Mesenchymal stem cell (in vitro differentiated cells and primary cell): Measurements from ENCODE around the gene CMTM7.

Experiments
- DNase-seq: peaks from one replicate; pipeline ENCODE4 v3.0.0-alpha.2; 2013
- H2AFZ ChIP-seq: one replicate; pipeline ENCODE4 v1.6.1; 2013; ENCODE audit warnings: low read depth, mild to moderate bottlenecking, control low read depth, inconsistent platforms, low read length, moderate library complexity
- H2AK5ac ChIP-seq: 2 replicates; pipeline ENCODE4 v1.6.1; 2013; ENCODE audit warnings: low read length, moderate library complexity, mild to moderate bottlenecking, inconsistent platforms; ENCODE audit not compliant: severe bottlenecking
- H2BK120ac ChIP-seq: one replicate; pipeline ENCODE4 v1.6.1; 2013; ENCODE audit warnings: low read depth, mild to moderate bottlenecking, inconsistent platforms, low read length, moderate library complexity
- H2BK12ac ChIP-seq, 2 experiments: one replicate each; pipeline ENCODE4 v1.6.1; 2013; ENCODE audit warnings: inconsistent platforms in 2 of 2, low read length in 2 of 2, mild to moderate bottlenecking in 2 of 2, moderate library complexity in 2 of 2, control low read depth in 1 of 2
- H2BK15ac ChIP-seq: one replicate; pipeline ENCODE4 v1.6.1; 2013; ENCODE audit warnings: mild to moderate bottlenecking, low read depth, inconsistent platforms; ENCODE audit not compliant: poor library complexity, severe bottlenecking
- H2BK5ac ChIP-seq: 2 replicates; pipeline ENCODE4 v1.6.1; 2013; ENCODE audit warnings: low read depth, mild to moderate bottlenecking, low read length, control low read depth, inconsistent platforms; ENCODE audit not compliant: poor library complexity, severe bottlenecking
- H3K14ac ChIP-seq, 2 experiments: one replicate each; pipeline ENCODE4 v1.6.1; 2013; ENCODE audit warnings: inconsistent platforms in 2 of 2, low read length in 2 of 2, control low read depth in 1 of 2, mild to moderate bottlenecking in 1 of 2, moderate library complexity in 1 of 2
- H3K18ac ChIP-seq, 2 experiments: one replicate each; pipeline ENCODE4 v1.6.1; 2013; ENCODE audit warnings: inconsistent platforms in 2 of 2, low read length in 2 of 2, control low read depth in 1 of 2, low read depth in 1 of 2, mild to moderate bottlenecking in 1 of 2
- H3K23ac ChIP-seq, 2 experiments: one replicate each; pipeline ENCODE4 v1.6.1; 2013; ENCODE audit warnings: inconsistent platforms in 2 of 2, low read length in 2 of 2, mild to moderate bottlenecking in 2 of 2, moderate library complexity in 2 of 2, control low read depth in 1 of 2
- H3K27ac ChIP-seq: 2 replicates; pipeline ENCODE4 v1.5.1; 2013; ENCODE audit warnings: mild to moderate bottlenecking, moderate library complexity, low read length, control low read depth, inconsistent platforms; ENCODE audit not compliant: poor library complexity, severe bottlenecking
- H3K27me3 ChIP-seq, 2 experiments: 2 replicates each; pipeline versions ENCODE4 v1.6.1 to v1.7.0; 2013; ENCODE audit warnings: low read length in 2 of 2, mild to moderate bottlenecking in 2 of 2, moderate library complexity in 2 of 2, control low read depth in 1 of 2, inconsistent platforms in 1 of 2; ENCODE audit not compliant: control insufficient read depth in 1 of 2, insufficient read depth in 1 of 2
- H3K36me3 ChIP-seq, 2 experiments: 2 replicates each; pipeline versions ENCODE4 v1.6.1 to v1.7.0; 2013; ENCODE audit warnings: low read length in 2 of 2, control low read depth in 1 of 2, inconsistent platforms in 1 of 2, low read depth in 1 of 2, mild to moderate bottlenecking in 1 of 2; ENCODE audit not compliant: insufficient read depth in 2 of 2, control insufficient read depth in 1 of 2
- H3K4ac ChIP-seq, 2 experiments: one replicate each; pipeline ENCODE4 v1.6.1; 2013; ENCODE audit warnings: inconsistent platforms in 2 of 2, low read length in 2 of 2, mild to moderate bottlenecking in 2 of 2, moderate library complexity in 2 of 2, control low read depth in 1 of 2, low read depth in 1 of 2
- H3K4me1 ChIP-seq: 2 replicates; pipeline ENCODE4 v1.6.1; 2013; ENCODE audit warnings: low read depth, low read length, control low read depth; ENCODE audit not compliant: control insufficient read depth, insufficient read depth
- H3K4me2 ChIP-seq: 2 replicates; pipeline ENCODE4 v1.6.1; 2013; ENCODE audit warnings: low read length, mild to moderate bottlenecking, inconsistent platforms; ENCODE audit not compliant: poor library complexity, severe bottlenecking
- H3K4me3 ChIP-seq, 2 experiments: 2 replicates each; pipeline versions ENCODE4 v1.5.1 to v1.7.0; 2013; ENCODE audit warnings: low read length in 2 of 2, mild to moderate bottlenecking in 2 of 2, control low read depth in 1 of 2, low read depth in 1 of 2; ENCODE audit not compliant: insufficient read depth in 1 of 2
- H3K79me1 ChIP-seq: replicated peaks from 2 replicates; pipeline ENCODE4 v1.6.1; 2013; ENCODE audit warnings: mild to moderate bottlenecking, control low read depth, low read length, inconsistent platforms; ENCODE audit not compliant: poor library complexity, severe bottlenecking
- H3K9ac ChIP-seq: 2 replicates; pipeline ENCODE4 v1.7.0; 2013; ENCODE audit warnings: mild to moderate bottlenecking, low read length, moderate library complexity
- H3K9me3 ChIP-seq: 2 replicates; pipeline ENCODE4 v1.7.0; 2013; ENCODE audit warnings: mild to moderate bottlenecking, low read length; ENCODE audit not compliant: control insufficient read depth
- H4K8ac ChIP-seq: one replicate; pipeline ENCODE4 v1.6.1; 2013; ENCODE audit warnings: inconsistent platforms, mild to moderate bottlenecking, low read length, moderate library complexity
- H4K91ac ChIP-seq: one replicate; pipeline ENCODE4 v1.6.1; 2013; ENCODE audit warnings: mild to moderate bottlenecking, low read length, inconsistent platforms
- WGBS: methylation state at CpG from one replicate; pipeline ENCODE4 v1.1.7; 2013; ENCODE audit warnings: mixed read lengths; 5-methylcytosine and 5-hydroxymethylcytosine counted together

CMTM7 gene

GRCh38 chr3:32502946-32503286 lies 111.3 kb downstream of the CMTM7 start:
- no peak overlapping the region for H4K8ac ChIP-seq
- peak overlapping the region in 1 of 2 experiments; percentile 85 for H3K4me3 ChIP-seq
- H2AFZ ChIP-seq, result peak overlapping the region; percentile 81
- H2BK5ac ChIP-seq, result no peak overlapping the region
- no peak overlapping the region for H3K4ac ChIP-seq
- H3K4me1 ChIP-seq, result peaks cover 5% of the 10 kb centered on the region
- H3K9me3 ChIP-seq, result no peaks in the 10 kb centered on the region
- WGBS, result 5% methylated on average over 6 of the region's 6 CpGs
- no peaks in the 10 kb centered on the region for H3K27me3 ChIP-seq
- no peak for DNase-seq
- H3K79me1 ChIP-seq, result peaks cover 5% of the 10 kb centered on the region
- peak overlapping the region; percentile 88 for H3K9ac ChIP-seq
- H2BK15ac ChIP-seq, result no peak overlapping the region
- H3K14ac ChIP-seq, result no peak overlapping the region
- H2BK12ac ChIP-seq, result no peak overlapping the region
- no peak overlapping the region for H2BK120ac ChIP-seq
- H4K91ac ChIP-seq, result no peak overlapping the region
- H3K36me3 ChIP-seq, result peaks cover 0 to 6% of the 10 kb centered on the region in 2 experiments
- H3K27ac ChIP-seq, result peak overlapping the region; percentile 80
- peak overlapping the region in 1 of 2 experiments; percentile 89 for H3K18ac ChIP-seq
- H3K23ac ChIP-seq, result no peak overlapping the region
- H2AK5ac ChIP-seq, result no peak overlapping the region
- peak overlapping the region; percentile 79 for H3K4me2 ChIP-seq
